ENCODE measurements around the gene ANKRA2. TPM values are rescaled to one million over a fixed set of nuclear protein-coding genes. Genes with fewer than 3 reads are reported as not detected.

The ANKRA2 gene
- total RNA-seq, 1 experiment from 2014 or later: 31.5 TPM

DNA sequence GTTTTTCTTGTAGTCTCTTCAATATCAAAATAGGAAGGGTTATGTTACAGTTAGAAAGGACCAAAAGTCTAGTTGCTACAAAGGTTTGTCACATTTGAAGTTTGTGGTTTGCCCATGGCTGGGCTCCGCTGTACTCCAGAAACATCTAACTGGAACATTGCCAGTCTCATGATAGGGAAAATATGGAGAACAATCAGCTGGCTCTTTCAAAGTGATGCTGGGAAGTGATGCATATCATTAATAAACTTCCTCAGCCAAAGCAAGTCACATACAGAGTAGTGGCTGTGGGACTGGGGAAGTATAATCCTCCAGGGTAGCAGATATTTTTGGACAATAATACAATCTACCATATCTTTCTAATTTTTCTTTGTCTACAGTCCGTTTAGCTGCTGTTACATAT lies 58.4 kb downstream of the ANKRA2 start:
- no peak for DNase-seq (ENCODE audit: extremely low read depth, low read depth)

DNA sequence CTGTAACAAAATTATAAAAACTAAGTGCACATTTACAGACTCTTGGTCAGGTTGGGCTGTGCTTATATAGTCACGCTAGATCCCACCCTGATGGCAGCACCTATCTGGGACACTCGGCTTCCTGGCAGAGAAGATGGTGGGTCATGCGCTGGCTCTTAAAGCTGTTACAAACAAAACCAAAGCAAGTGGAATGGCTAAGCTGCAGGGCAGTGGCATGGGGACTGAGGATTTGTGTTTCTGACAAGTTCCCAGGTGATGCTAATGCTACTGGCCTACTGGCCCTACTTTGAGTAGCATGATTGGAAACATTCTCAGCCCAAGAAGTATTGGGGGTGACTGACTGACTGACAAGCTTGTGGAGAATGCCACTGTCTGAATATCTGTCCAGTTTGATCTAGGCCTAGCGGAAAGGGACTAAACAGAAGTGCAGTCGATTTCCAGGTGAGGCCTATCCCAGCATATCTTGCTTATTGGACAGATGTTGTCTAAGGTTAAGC lies 58.9 kb downstream of the ANKRA2 start:
- no peak for DNase-seq (ENCODE audit: extremely low read depth, low read depth)

Other genes starting within 250 kb of the ANKRA2 start
- gene FOXD1, start 116.9 kb downstream of the ANKRA2 start, total RNA-seq (2014; rRNA removed; shearing (Covaris generic)): 15.6 and 16.6 TPM in 2 replicates
- 1,343 and 1,385 TPM in 2 replicates for gene BTF3, start 67.2 kb downstream of the ANKRA2 start, total RNA-seq (2014; rRNA removed; shearing (Covaris generic))
- 36.5 and 41.0 TPM in 2 replicates for gene UTP15, start 104 bp upstream of the ANKRA2 start, total RNA-seq (2014; rRNA removed; shearing (Covaris generic))
- gene ARHGEF28, start 60.6 kb upstream of the ANKRA2 start, total RNA-seq (2014; rRNA removed; shearing (Covaris generic)): 32.2 and 35.2 TPM in 2 replicates